Left ventricle myocardium inferior (tissue), 1 donor: Measurements from ENCODE around the gene PSMG1. TPM values are rescaled to one million over a fixed set of nuclear protein-coding genes. Genes with fewer than 3 reads are reported as not detected.
A peak's percentile ranks its signal among the peaks of the same experiment; 100 is the strongest.
"Not testable (repeated sequence)": the region's sequence is repeated elsewhere in the genome, so short reads cannot be mapped to it uniquely, and the experiment has no call there.

Experiments used
- DNase-seq: peaks from one replicate; pipeline ENCODE4 v3.0.0-alpha.2; 2020
- H3K27ac ChIP-seq: fragments of 200-600 bp; replicated peaks from 2 replicates; pipeline ENCODE4 v1.8.0; 2021
- H3K27me3 ChIP-seq: fragments of 200-600 bp; 2 replicates; pipeline ENCODE4 v1.8.0; 2021; ENCODE audit warnings: low read depth
- H3K36me3 ChIP-seq: fragments of 200-600 bp; 2 replicates; pipeline ENCODE4 v1.8.0; 2021
- H3K4me1 ChIP-seq: fragments of 200-600 bp; 2 replicates; pipeline ENCODE4 v1.8.0; 2021
- H3K4me3 ChIP-seq: fragments of 200-600 bp; 2 replicates; pipeline ENCODE4 v1.8.0; 2021; ENCODE audit warnings: mild to moderate bottlenecking, moderate library complexity
- H3K9me3 ChIP-seq: fragments of 200-600 bp; replicated peaks from 2 replicates; pipeline ENCODE4 v1.8.0; 2021
- CTCF ChIP-seq: fragments of 200-600 bp; IDR thresholded peaks from 2 replicates; pipeline ENCODE4 v1.8.0; 2021; ENCODE audit warnings: antibody characterized with exemption, mild to moderate bottlenecking, borderline replicate concordance
- intact Hi-C: fragments of 100-400 bp; cut with micrococcal nuclease; formaldehyde crosslinking; loops from one replicate; pipeline ENCODE4 v1.11.0; 2022
- long read RNA-seq: library from polyadenylated mRNA; unstranded; transcript quantifications from one replicate; pipeline ENCODE4 v2.0.0, GENCODE V29; 2021
- total RNA-seq: library from RNA; stranded (reverse); fragmentation: NEBNext Ultra II Directional; extraction: Animal tissue kit (Norgen Biotek cat#: 25700); gene quantifications from one replicate; pipeline ENCODE4 v1.2.1, GENCODE V29; 2021
- donor health status: DM: no; HTN: yes; CAD: no; lungs with severe emphysema.

Gene PSMG1
- total RNA-seq: 20.7 TPM
- long read RNA-seq, transcript PSMG1-201 (7 exons, 2,154 nt): major isoform, 8 of 13 reads
- long read RNA-seq, partial matches to known transcripts: 3 of 13 reads
- long read RNA-seq, other reads (novel, unspliced or antisense): 2 of 13 reads

DNA sequence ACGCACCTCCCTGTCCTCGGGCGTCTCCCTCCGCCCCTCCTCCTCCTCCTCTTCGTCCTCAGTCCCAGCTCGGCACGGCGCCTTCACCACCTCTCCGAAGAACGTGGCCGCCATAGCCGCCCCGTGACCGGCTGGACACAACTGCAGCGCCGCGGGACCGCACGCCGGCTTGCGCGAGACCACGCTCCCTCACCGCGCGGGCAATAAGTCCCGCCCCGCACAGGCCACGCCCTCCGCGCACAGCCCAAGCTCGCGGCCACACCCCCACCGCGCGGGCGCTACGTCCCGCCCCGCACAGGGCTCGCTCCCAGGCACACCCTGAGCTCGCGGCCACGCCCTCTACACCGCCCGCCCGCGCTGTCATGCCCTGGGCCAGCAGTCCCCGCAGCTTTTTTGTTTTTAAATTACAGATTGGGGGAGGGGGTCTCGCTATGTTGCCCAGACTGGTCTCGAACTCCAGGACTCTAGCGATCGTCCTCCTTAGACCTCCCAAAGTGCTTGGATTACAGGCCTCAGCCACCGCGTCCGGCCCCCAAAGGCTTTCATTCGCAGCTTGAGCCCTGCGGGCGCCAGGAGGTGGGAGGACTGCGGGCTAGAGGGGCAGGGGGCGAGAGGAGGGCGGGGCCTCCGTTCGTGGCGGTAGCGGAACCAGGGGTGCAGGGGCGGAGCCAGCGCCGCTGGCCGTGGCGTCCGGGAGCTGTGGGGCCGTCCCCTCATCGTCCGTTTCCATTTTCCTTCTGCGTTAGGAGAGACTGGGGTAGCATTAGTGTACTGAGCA is at the start of gene PSMG1:
Gene PSMG1, minus strand, starts transcription at position 180 of the 778 bp plus-strand sequence. Its CDS starts 66 bp downstream, at position 114.
- H3K4me3 ChIP-seq: peak within 1 kb of the TSS; percentile 84
- H3K4me1 ChIP-seq: peaks cover 32% of the 10 kb centered on the region
- peaks cover 2% of the 10 kb centered on the region for H3K36me3 ChIP-seq
- intact Hi-C loops: no loop called here
- TF ChIP-seq CTCF: no peak
- H3K27ac ChIP-seq: peak within 1 kb of the TSS; percentile 95
- H3K27me3 ChIP-seq: no peaks in the 10 kb centered on the region
- peak; percentile 96 for DNase-seq
- no peaks in the 10 kb centered on the region for H3K9me3 ChIP-seq

DNA sequence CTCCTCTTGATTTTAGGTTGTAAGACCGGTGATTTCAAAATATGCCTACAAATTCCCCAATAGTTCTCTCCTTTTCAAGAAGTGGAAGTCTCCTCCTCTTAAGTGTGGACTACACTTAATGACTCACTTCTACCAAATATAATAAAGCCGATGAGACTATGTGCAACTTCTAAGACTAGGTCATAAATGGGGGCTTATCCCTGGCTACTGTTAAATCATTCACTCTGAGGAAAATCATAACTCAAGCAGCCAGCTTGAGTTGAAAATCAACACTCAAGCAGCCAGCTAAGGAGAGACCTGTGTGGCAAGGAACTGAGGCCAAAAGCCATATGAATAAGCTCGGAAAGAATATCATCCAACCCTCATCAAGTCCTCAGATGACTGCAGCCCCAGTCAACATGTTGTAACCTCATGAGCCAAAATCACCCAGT is 49.6 kb upstream of the PSMG1 start:
- Histone ChIP-seq H3K36me3 (peaks cover 83% of the 10 kb centered on the region), H3K27me3 (no peaks in the 10 kb centered on the region)
- intact Hi-C loops: no loop called here

GRCh38 chr21:39224930-39225329 is 41.7 kb upstream of the PSMG1 start:
- H3K27me3 ChIP-seq: no peaks in the 10 kb centered on the region
- H3K27ac ChIP-seq: no peak overlapping the region
- no peak for DNase-seq
- peaks cover 72% of the 10 kb centered on the region for H3K36me3 ChIP-seq
- no peaks in the 10 kb centered on the region for H3K9me3 ChIP-seq
- no peak overlapping the region for H3K4me3 ChIP-seq
- intact Hi-C loops: no loop called here
- peaks cover 17% of the 10 kb centered on the region for H3K4me1 ChIP-seq
- no peak for TF ChIP-seq CTCF

More for the DNA sequence above, 49.6 kb upstream of the PSMG1 start:
- no peak overlapping the region for H3K27ac ChIP-seq
- H3K4me3 ChIP-seq: no peak overlapping the region
- no peak for TF ChIP-seq CTCF
- H3K4me1 ChIP-seq: no peaks in the 10 kb centered on the region
- no peaks in the 10 kb centered on the region for H3K9me3 ChIP-seq
- DNase-seq: no peak

GRCh38 chr21:39221997-39222486 is 38.8 kb upstream of the PSMG1 start:
- Histone ChIP-seq H3K4me1 (peaks cover 20% of the 10 kb centered on the region), H3K4me3 (no peak overlapping the region), H3K36me3 (peaks cover 71% of the 10 kb centered on the region), H3K27me3 (no peaks in the 10 kb centered on the region), H3K9me3 (no peaks in the 10 kb centered on the region), H3K27ac (no peak overlapping the region)
- intact Hi-C loops: no loop called here
- TF ChIP-seq CTCF: no peak
- no peak for DNase-seq

- Histone ChIP-seq H3K27ac (no peak overlapping the region), H3K4me1 (peaks cover 20% of the 10 kb centered on the region), H3K36me3 (peaks cover 70% of the 10 kb centered on the region), H3K4me3 (no peak overlapping the region), H3K27me3 (no peaks in the 10 kb centered on the region), H3K9me3 (no peaks in the 10 kb centered on the region)
- no peak for DNase-seq
- no peak for TF ChIP-seq CTCF
- intact Hi-C loops: no loop called here
Observed at GRCh38 chr21:39221282-39221996, 38.2 kb upstream of the PSMG1 start.

DNA sequence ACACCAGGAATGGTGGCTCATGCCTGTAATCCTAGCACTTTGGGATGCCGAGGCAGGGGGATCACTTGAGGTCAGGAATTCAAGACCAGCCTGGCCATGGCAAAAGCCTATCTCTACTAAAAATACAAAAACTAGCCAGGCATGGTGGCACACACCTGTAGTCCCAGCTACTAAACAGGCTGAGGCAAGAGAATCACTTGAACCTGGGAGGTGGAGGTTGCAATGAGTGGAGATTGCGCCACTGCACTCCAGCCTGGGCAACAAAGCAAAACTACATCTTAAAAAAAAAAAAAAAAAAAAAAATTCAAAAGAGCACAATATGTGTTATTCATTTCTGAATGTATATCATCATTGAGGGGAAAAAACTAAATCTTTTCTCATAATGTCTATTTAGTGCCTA is 37.6 kb upstream of the PSMG1 start:
- H3K4me3 ChIP-seq, H3K27me3 ChIP-seq, intact Hi-C loops, H3K9me3 ChIP-seq, DNase-seq, H3K27ac ChIP-seq: not testable (repeated sequence)
- Histone ChIP-seq H3K36me3 (peaks cover 69% of the 10 kb centered on the region), H3K4me1 (peaks cover 20% of the 10 kb centered on the region)
